Measurements from ENCODE around the gene LRP1B. TPM values are rescaled to one million over a fixed set of nuclear protein-coding genes. Genes with fewer than 3 reads are reported as not detected.
"Not testable (repeated sequence)": the region's sequence is repeated elsewhere in the genome, so short reads cannot be mapped to it uniquely, and the experiment has no call there.

LRP1B gene
- total RNA-seq, 4 donors from 2014 or later: 3.6 to 10.1 (median 6.1) TPM

GRCh38 chr2:141835103-141835502, 295.7 kb downstream of the LRP1B start:
- TF ChIP-seq, protein P1, sequence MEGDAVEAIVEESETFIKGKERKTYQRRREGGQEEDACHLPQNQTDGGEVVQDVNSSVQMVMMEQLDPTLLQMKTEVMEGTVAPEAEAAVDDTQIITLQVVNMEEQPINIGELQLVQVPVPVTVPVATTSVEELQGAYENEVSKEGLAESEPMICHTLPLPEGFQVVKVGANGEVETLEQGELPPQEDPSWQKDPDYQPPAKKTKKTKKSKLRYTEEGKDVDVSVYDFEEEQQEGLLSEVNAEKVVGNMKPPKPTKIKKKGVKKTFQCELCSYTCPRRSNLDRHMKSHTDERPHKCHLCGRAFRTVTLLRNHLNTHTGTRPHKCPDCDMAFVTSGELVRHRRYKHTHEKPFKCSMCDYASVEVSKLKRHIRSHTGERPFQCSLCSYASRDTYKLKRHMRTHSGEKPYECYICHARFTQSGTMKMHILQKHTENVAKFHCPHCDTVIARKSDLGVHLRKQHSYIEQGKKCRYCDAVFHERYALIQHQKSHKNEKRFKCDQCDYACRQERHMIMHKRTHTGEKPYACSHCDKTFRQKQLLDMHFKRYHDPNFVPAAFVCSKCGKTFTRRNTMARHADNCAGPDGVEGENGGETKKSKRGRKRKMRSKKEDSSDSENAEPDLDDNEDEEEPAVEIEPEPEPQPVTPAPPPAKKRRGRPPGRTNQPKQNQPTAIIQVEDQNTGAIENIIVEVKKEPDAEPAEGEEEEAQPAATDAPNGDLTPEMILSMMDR (IDR thresholded peaks at IDR 0.05): no peak
- ATAC-seq (ENCODE audit: low FRiP score) (no peak), DNase-seq (ENCODE audit: low spot score) (no peak)

- ATAC-seq (ENCODE audit: low FRiP score) (no peak), DNase-seq (ENCODE audit: low spot score) (no peak)
- TF ChIP-seq, protein P1 (IDR thresholded peaks at IDR 0.05): no peak
Measured at GRCh38 chr2:141828761-141829160, 302.1 kb downstream of the LRP1B start.

DNA sequence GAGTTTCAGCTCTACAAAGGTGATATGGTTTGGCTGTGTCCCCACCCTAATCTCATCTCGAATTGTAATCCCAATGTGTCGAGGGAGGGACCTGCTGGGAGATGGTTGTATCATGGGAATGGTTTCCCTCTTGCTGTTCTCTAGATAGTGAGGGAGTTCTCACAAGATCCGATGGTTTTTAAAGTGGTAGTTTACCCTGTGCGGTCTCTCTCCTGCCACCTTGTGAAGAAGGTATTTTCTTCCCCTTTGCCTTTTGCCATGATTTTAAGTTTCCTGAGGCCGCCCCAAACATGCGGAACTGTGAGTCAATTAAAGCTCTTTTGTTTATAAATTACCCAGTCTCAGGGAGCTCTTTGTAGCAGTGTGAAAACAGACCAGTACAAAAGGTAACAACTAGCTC, 306.0 kb downstream of the LRP1B start:
- DNase-seq (ENCODE audit: low spot score): no peak
- TF ChIP-seq, protein P1 (IDR thresholded peaks at IDR 0.05): no peak
- ATAC-seq (ENCODE audit: low FRiP score): no peak

DNA sequence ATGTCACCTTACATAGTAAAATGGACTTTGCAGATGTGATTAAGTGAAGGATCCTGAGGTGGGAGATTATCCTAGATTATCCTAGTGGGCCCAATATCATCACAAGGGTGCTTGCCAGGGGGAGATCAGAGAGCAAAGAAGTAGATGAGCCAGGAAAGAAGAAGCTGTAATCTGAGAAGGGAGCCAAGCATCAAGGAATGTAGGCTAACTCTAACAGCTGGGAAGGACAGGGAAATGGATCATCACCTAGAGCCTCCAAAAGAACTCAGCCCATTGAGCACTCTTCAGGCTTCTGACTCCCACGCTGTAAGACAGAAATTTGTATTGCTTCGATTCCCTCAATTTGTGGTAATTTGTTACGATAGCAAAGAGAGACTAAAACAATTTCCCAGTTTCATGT, 309.9 kb downstream of the LRP1B start:
- DNase-seq (ENCODE audit: low spot score): no peak
- ATAC-seq (ENCODE audit: low FRiP score): no peak
- TF ChIP-seq, protein P1 (IDR thresholded peaks at IDR 0.05): no peak

DNA sequence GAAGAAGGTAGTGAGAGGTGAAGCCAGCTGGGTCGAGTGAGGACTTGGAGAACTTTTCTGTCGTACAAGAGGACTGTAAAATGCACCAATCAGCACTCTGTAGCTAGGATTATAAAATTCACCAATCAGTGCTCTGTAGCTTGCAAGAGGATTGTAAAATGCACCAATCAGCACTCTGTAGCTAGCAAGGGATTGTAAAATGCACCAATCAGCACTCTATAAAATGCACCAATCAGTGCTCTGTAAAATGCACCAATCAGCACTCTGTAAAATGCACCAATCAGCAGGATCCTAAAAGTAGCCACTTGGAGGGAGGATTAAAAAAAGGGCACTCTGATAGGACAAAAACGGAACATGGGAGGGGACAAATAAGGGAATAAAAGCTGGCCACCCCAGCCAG, 315.5 kb downstream of the LRP1B start:
- DNase-seq (ENCODE audit: low spot score); ATAC-seq (ENCODE audit: low FRiP score): not testable (repeated sequence)

GRCh38 chr2:141814150-141814549, 316.7 kb downstream of the LRP1B start:
- no peak for ATAC-seq (ENCODE audit: low FRiP score)
- no peak for DNase-seq (ENCODE audit: low spot score)
- TF ChIP-seq, protein P1 (IDR thresholded peaks at IDR 0.05): no peak

DNA sequence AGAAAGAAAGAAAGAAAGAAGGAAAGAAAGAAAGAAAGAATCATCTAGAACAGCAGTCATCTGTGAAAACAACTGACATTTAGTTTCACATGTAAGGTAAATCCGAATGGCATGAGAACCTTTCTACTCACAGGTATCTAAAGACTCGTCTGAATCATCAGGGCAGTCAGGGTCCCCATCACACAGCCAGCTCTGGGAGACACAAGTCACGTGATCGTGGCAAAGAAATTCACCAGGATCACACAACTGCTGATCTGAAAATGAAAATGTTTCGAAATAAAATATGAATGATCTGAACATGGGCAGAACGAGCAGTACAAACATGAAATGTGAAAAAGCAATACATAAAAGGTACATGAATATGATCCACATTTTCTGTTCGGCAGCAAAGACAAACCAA, 320.7 kb downstream of the LRP1B start:
- no peak for ATAC-seq (ENCODE audit: low FRiP score)
- DNase-seq (ENCODE audit: low spot score): no peak
- TF ChIP-seq, protein P1 (IDR thresholded peaks at IDR 0.05): no peak

DNA sequence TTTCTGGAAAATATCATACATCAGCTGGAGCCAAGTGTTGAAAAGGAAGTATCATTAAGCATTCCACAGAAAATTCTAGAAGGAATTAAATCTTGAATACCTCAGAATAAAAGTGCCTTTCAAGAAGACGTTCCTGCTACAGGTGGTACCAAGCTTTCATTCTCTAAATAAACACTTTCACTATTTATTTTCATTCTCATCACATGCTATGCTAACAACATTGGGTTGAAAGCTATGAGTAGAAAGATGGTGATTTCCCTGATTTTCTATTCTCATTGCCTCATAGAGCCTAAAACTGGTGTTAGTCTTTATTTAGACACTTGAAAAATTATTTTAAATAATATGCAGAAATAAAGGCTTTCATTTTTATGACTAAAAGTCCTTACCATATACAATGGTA, 324.7 kb downstream of the LRP1B start:
- ATAC-seq (ENCODE audit: low FRiP score): no peak
- no peak for DNase-seq (ENCODE audit: low spot score)
- TF ChIP-seq, protein P1 (IDR thresholded peaks at IDR 0.05): no peak

All from omental fat pad (tissue), 4 donors.